HG03045 (cell line): ENCODE measurements around the gene NLGN1.

Experiments
- ATAC-seq: cut with Tn5 transposase; IDR thresholded peaks from one replicate; pipeline ENCODE4 v1.9.1; 2021; ENCODE audit warnings: mild to moderate bottlenecking, moderate library complexity; ENCODE audit not compliant: unreplicated experiment

NLGN1 gene

GRCh38 chr3:173823911-173824460 lies 426.4 kb downstream of the NLGN1 start:
- ATAC-seq = no peak

- no peak for ATAC-seq
Measured at GRCh38 chr3:173825730-173826129, 428.2 kb downstream of the NLGN1 start.

- no peak for ATAC-seq
Measured at GRCh38 chr3:173826416-173826815, 428.9 kb downstream of the NLGN1 start.

- ATAC-seq = no peak
Measured at GRCh38 chr3:173826901-173827609, 429.5 kb downstream of the NLGN1 start.

GRCh38 chr3:173838644-173839043 lies 441.1 kb downstream of the NLGN1 start:
- ATAC-seq = no peak

- ATAC-seq = no peak
Measured at GRCh38 chr3:173839859-173840258, 442.3 kb downstream of the NLGN1 start.

GRCh38 chr3:173841334-173841733 lies 443.8 kb downstream of the NLGN1 start:
- ATAC-seq = no peak

- no peak for ATAC-seq
Measured at GRCh38 chr3:173843060-173843459, 445.5 kb downstream of the NLGN1 start.

GRCh38 chr3:173846584-173846983 lies 449.0 kb downstream of the NLGN1 start:
- ATAC-seq = no peak

- no peak for ATAC-seq
Measured at GRCh38 chr3:173849489-173849888, 451.9 kb downstream of the NLGN1 start.

GRCh38 chr3:173857154-173857553 lies 459.6 kb downstream of the NLGN1 start:
- no peak for ATAC-seq

GRCh38 chr3:173862701-173863100 lies 465.2 kb downstream of the NLGN1 start:
- ATAC-seq = no peak

- no peak for ATAC-seq
Measured at GRCh38 chr3:173863551-173863950, 466.0 kb downstream of the NLGN1 start.

GRCh38 chr3:173865900-173866498 lies 468.5 kb downstream of the NLGN1 start:
- ATAC-seq = no peak

GRCh38 chr3:173869766-173870165 lies 472.2 kb downstream of the NLGN1 start:
- ATAC-seq = no peak

- no peak for ATAC-seq
Measured at GRCh38 chr3:173870976-173871375, 473.4 kb downstream of the NLGN1 start.

- no peak for ATAC-seq
Measured at GRCh38 chr3:173875790-173876189, 478.2 kb downstream of the NLGN1 start.

GRCh38 chr3:173876476-173876875 lies 478.9 kb downstream of the NLGN1 start:
- no peak for ATAC-seq

- ATAC-seq = no peak
Measured at GRCh38 chr3:173887888-173888287, 490.3 kb downstream of the NLGN1 start.

- ATAC-seq = no peak
Measured at GRCh38 chr3:173889596-173889995, 492.1 kb downstream of the NLGN1 start.

- ATAC-seq = no peak
Measured at GRCh38 chr3:173890091-173890490, 492.5 kb downstream of the NLGN1 start.
